Measurements from ENCODE around the gene OR4K13. TPM values are rescaled to one million over a fixed set of nuclear protein-coding genes. Genes with fewer than 3 reads are reported as not detected.

OR4K13 gene
- total and polyA plus RNA-seq, 9 donors = 0.03 to 0.04 TPM; not detected in 7

GRCh38 chr14:19993438-19993837 is 42.4 kb downstream of the OR4K13 start:
- H3K4me1 ChIP-seq (ENCODE audit: control insufficient read depth, insufficient read depth, low read length) = no peaks in the 10 kb centered on the region
- no peaks in the 10 kb centered on the region for H3K27me3 ChIP-seq (ENCODE audit: control insufficient read depth, insufficient read depth, low read length)
- peaks cover 20% of the 10 kb centered on the region for H3K9me3 ChIP-seq (replicated peaks; ENCODE audit: control insufficient read depth, low read depth, low read length)
- H3K4me3 ChIP-seq (ENCODE audit: low read length) = no peak overlapping the region
- no peaks in the 10 kb centered on the region for H3K36me3 ChIP-seq (ENCODE audit: control insufficient read depth, insufficient read depth, low read length)
- no peak overlapping the region for H3K27ac ChIP-seq (ENCODE audit: low read length)
- no peak for DNase-seq
- no CpG with 5 or more reads among the region's 2 CpGs for WGBS (ENCODE audit: insufficient coverage)

Other genes with a start within 250 kb of the OR4K13 start
- gene OR4N2, start 232.3 kb downstream of the OR4K13 start, total RNA-seq = not detected
- not detected for gene OR4N2, start 232.3 kb downstream of the OR4K13 start, polyA plus RNA-seq (ENCODE audit: insufficient read depth in 1 of 8, insufficient read length in 8 of 8, low replicate concordance in 1 of 8)
- gene OR4K2, start 160.9 kb downstream of the OR4K13 start, total RNA-seq = not detected
- gene OR4K2, start 160.9 kb downstream of the OR4K13 start, polyA plus RNA-seq (ENCODE audit: insufficient read depth in 1 of 8, insufficient read length in 8 of 8, low replicate concordance in 1 of 8) = under 1 TPM in 2 of 8 donors, not detected in 6; 0.03 to 0.19 TPM
- gene OR4K5, start 115.4 kb downstream of the OR4K13 start, total RNA-seq = not detected
- not detected for gene OR4K5, start 115.4 kb downstream of the OR4K13 start, polyA plus RNA-seq (ENCODE audit: insufficient read depth in 1 of 8, insufficient read length in 8 of 8, low replicate concordance in 1 of 8)
- gene OR4K1, start 105.1 kb downstream of the OR4K13 start, total RNA-seq = not detected
- gene OR4K1, start 105.1 kb downstream of the OR4K13 start, polyA plus RNA-seq (ENCODE audit: insufficient read depth in 1 of 8, insufficient read length in 8 of 8, low replicate concordance in 1 of 8) = not detected
- gene OR4K15, start 60.4 kb downstream of the OR4K13 start, total RNA-seq = not detected
- gene OR4K15, start 60.4 kb downstream of the OR4K13 start, polyA plus RNA-seq (ENCODE audit: insufficient read depth in 1 of 8, insufficient read length in 8 of 8, low replicate concordance in 1 of 8) = not detected
- not detected for gene OR4Q2, start 33.9 kb downstream of the OR4K13 start, total RNA-seq
- not detected for gene OR4Q2, start 33.9 kb downstream of the OR4K13 start, polyA plus RNA-seq (ENCODE audit: insufficient read depth in 1 of 8, insufficient read length in 8 of 8, low replicate concordance in 1 of 8)
- not detected for gene OR4K14, start 16.7 kb downstream of the OR4K13 start, total RNA-seq
- not detected for gene OR4K14, start 16.7 kb downstream of the OR4K13 start, polyA plus RNA-seq (ENCODE audit: insufficient read depth in 1 of 8, insufficient read length in 8 of 8, low replicate concordance in 1 of 8)
- gene OR4L1, start 24.0 kb upstream of the OR4K13 start, total RNA-seq = not detected
- gene OR4L1, start 24.0 kb upstream of the OR4K13 start, polyA plus RNA-seq (ENCODE audit: insufficient read depth in 1 of 8, insufficient read length in 8 of 8, low replicate concordance in 1 of 8) = not detected
- not detected for gene OR4K17, start 74.7 kb upstream of the OR4K13 start, total RNA-seq
- gene OR4K17, start 74.7 kb upstream of the OR4K13 start, polyA plus RNA-seq (ENCODE audit: insufficient read depth in 1 of 8, insufficient read length in 8 of 8, low replicate concordance in 1 of 8) = under 1 TPM in 5 of 8 donors, not detected in 3; 0.03 to 0.13 (median 0.05) TPM
- not detected for gene OR4N5, start 102.8 kb upstream of the OR4K13 start, total RNA-seq
- gene OR4N5, start 102.8 kb upstream of the OR4K13 start, polyA plus RNA-seq (ENCODE audit: insufficient read depth in 1 of 8, insufficient read length in 8 of 8, low replicate concordance in 1 of 8) = not detected
- gene OR11G2, start 154.9 kb upstream of the OR4K13 start, total RNA-seq = not detected
- not detected for gene OR11G2, start 154.9 kb upstream of the OR4K13 start, polyA plus RNA-seq (ENCODE audit: insufficient read depth in 1 of 8, insufficient read length in 8 of 8, low replicate concordance in 1 of 8)
- not detected for gene OR11H6, start 187.7 kb upstream of the OR4K13 start, total RNA-seq
- not detected for gene OR11H6, start 187.7 kb upstream of the OR4K13 start, polyA plus RNA-seq (ENCODE audit: insufficient read depth in 1 of 8, insufficient read length in 8 of 8, low replicate concordance in 1 of 8)
- not detected for gene OR11H7, start 192.9 kb upstream of the OR4K13 start, total RNA-seq
- under 1 TPM in 3 of 8 donors, not detected in 5; 0.15 to 0.38 (median 0.31) TPM for gene OR11H7, start 192.9 kb upstream of the OR4K13 start, polyA plus RNA-seq (ENCODE audit: insufficient read depth in 1 of 8, insufficient read length in 8 of 8, low replicate concordance in 1 of 8)
- gene OR11H4, start 203.2 kb upstream of the OR4K13 start, total RNA-seq = not detected
- not detected for gene OR11H4, start 203.2 kb upstream of the OR4K13 start, polyA plus RNA-seq (ENCODE audit: insufficient read depth in 1 of 8, insufficient read length in 8 of 8, low replicate concordance in 1 of 8)